HUES64 (cell line): Measurements from ENCODE around the gene IFNAR2.
"Not testable (repeated sequence)": the region's sequence is repeated elsewhere in the genome, so short reads cannot be mapped to it uniquely, and the experiment has no call there.

Experiments used
- H3K27ac ChIP-seq: 2 replicates; pipeline ENCODE4 v1.7.0; 2013; ENCODE audit warnings: low read depth, low read length, inconsistent platforms
- H3K27me3 ChIP-seq: 2 replicates; pipeline ENCODE4 v1.6.1; 2013; ENCODE audit warnings: mild to moderate bottlenecking, low read length; ENCODE audit not compliant: insufficient read depth
- H3K36me3 ChIP-seq: 2 replicates; pipeline ENCODE4 v1.6.1; 2013; ENCODE audit warnings: mild to moderate bottlenecking, low read length; ENCODE audit not compliant: insufficient read depth
- H3K4me1 ChIP-seq: 2 replicates; pipeline ENCODE4 v1.6.1; 2013; ENCODE audit warnings: mild to moderate bottlenecking, low read length, moderate library complexity; ENCODE audit not compliant: insufficient read depth
- H3K4me3 ChIP-seq: 2 replicates; pipeline ENCODE4 v1.5.1; 2013; ENCODE audit warnings: mild to moderate bottlenecking, low read length, moderate library complexity
- H3K9ac ChIP-seq: 2 replicates; pipeline ENCODE4 v1.6.1; 2013; ENCODE audit warnings: mild to moderate bottlenecking, low read depth, low read length
- H3K9me3 ChIP-seq: 2 replicates; pipeline ENCODE4 v1.6.1; 2013; ENCODE audit warnings: low read depth, low read length; ENCODE audit not compliant: insufficient read depth
- WGBS: fragments of 150-250, 120-280 bp; methylation state at CpG from one replicate; pipeline ENCODE4 v1.1.7; 2013; ENCODE audit warnings: missing lambda C conversion rate; 5-methylcytosine and 5-hydroxymethylcytosine counted together

IFNAR2 gene

DNA sequence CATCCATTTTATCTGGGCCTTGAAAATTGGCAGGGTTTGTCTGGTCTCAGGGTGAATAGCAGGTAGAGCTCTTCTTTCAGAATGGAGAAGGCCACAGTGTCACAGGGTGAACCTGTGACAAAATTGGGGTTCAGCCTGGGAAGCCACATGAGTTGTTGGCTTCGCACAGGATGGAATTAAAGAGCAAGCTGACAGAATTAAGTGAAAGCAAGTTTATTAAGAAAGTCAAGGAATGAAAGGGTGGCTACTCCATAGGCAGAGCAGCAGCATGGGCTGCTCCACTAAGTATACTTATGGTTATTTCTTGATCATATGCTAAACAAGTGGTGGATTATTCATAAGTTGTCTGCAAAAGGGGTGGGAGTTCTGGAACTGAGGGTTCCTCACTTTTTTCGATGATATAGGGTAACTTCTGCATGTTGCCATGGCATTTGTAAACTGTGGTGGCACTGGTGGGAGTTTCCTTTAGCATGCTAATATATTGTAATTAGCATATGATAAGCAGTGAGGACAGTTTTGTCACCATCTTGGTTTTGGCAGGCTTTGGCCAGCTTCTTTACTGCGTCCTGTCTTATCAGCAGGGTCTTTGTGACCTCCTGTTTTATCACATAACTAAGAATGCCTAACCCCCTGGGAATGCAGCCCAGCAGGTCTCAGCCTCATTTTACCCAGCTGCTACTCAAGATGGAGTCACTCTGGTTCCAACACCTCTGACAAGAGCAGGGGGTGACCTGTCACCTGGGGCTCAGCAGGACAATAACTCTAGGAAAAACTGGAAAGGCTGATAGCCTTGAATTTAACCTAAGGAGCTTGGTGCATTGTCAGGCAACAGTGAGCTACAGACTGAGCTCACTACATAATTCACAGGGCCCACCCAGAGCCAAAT lies 5.1 kb downstream of the IFNAR2 start:
- Histone ChIP-seq H3K9ac (no peak overlapping the region), H3K4me3 (no peak overlapping the region), H3K27ac (no peak overlapping the region), H3K36me3 (peaks cover 11% of the 10 kb centered on the region; the same call in 1 of the 2 replicates), H3K9me3 (peaks cover 22% of the 10 kb centered on the region), H3K4me1 (peaks cover 26% of the 10 kb centered on the region), H3K27me3 (0 out of 2 replicates have a peak, but pooled peaks cover 6% of the 10 kb centered on the region)
- WGBS, result 85% methylated on average over 3 of the region's 3 CpGs

- Histone ChIP-seq H3K9me3 (peaks cover 28% of the 10 kb centered on the region), H3K9ac (no peak overlapping the region)
These were observed 6.4 kb downstream of the IFNAR2 start for GRCh38 chr21:33236013-33236686.

GRCh38 chr21:33236766-33237165 lies 7.0 kb downstream of the IFNAR2 start:
- peaks cover 31% of the 10 kb centered on the region for H3K9me3 ChIP-seq
- WGBS, result 95% methylated on average over 2 of the region's 2 CpGs
- peaks cover 13% of the 10 kb centered on the region for H3K36me3 ChIP-seq
- H3K4me1 ChIP-seq, result peaks cover 25% of the 10 kb centered on the region
- H3K27ac ChIP-seq, result no peak overlapping the region
- H3K4me3 ChIP-seq, result no peak overlapping the region
- H3K27me3 ChIP-seq, result no peaks in the 10 kb centered on the region
- H3K9ac ChIP-seq, result no peak overlapping the region

More at GRCh38 chr21:33236013-33236686, 6.4 kb downstream of the IFNAR2 start:
- Histone ChIP-seq H3K27me3 (0 out of 2 replicates have a peak, but pooled peaks cover 3% of the 10 kb centered on the region), H3K4me1 (peaks cover 26% of the 10 kb centered on the region), H3K4me3 (no peak overlapping the region), H3K27ac (no peak overlapping the region), H3K36me3 (peaks cover 11% of the 10 kb centered on the region; the same call in 1 of the 2 replicates)
- WGBS, result 93% methylated on average over 6 of the region's 6 CpGs

DNA sequence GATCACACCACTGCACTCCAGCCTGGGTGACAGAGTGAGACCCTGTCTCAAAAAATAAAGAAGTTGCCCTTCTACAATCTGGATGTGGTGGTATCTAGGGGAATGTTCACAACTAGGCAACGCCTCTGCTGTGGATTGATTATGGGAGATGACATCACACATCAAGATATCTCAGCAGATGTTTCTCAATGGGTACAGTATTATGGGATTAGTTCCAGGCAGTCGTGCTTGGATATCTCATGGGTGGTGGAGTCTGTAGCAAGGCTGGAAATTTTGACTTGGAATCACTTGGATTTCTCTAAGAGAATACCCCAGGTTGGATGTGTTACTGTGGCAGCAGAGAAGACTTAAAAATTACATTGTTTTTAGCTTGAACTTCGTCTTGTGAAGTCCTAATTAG lies 7.7 kb downstream of the IFNAR2 start:
- peaks cover 32% of the 10 kb centered on the region for H3K9me3 ChIP-seq
- no peak overlapping the region for H3K4me3 ChIP-seq
- H3K4me1 ChIP-seq, result peaks cover 17% of the 10 kb centered on the region
- H3K27ac ChIP-seq, result no peak overlapping the region
- 93% methylated on average over 3 of the region's 3 CpGs for WGBS
- H3K27me3 ChIP-seq, result no peaks in the 10 kb centered on the region
- no peak overlapping the region for H3K9ac ChIP-seq
- H3K36me3 ChIP-seq, result peaks cover 17% of the 10 kb centered on the region

- Histone ChIP-seq H3K27me3 (no peaks in the 10 kb centered on the region), H3K4me3 (no peak overlapping the region), H3K27ac (no peak overlapping the region), H3K9me3 (peaks cover 32% of the 10 kb centered on the region), H3K9ac (no peak overlapping the region), H3K36me3 (peaks cover 17% of the 10 kb centered on the region), H3K4me1 (peaks cover 11% of the 10 kb centered on the region)
- WGBS, result 93% methylated on average over 4 of the region's 4 CpGs
These were observed 8.4 kb downstream of the IFNAR2 start for GRCh38 chr21:33238146-33238545.

DNA sequence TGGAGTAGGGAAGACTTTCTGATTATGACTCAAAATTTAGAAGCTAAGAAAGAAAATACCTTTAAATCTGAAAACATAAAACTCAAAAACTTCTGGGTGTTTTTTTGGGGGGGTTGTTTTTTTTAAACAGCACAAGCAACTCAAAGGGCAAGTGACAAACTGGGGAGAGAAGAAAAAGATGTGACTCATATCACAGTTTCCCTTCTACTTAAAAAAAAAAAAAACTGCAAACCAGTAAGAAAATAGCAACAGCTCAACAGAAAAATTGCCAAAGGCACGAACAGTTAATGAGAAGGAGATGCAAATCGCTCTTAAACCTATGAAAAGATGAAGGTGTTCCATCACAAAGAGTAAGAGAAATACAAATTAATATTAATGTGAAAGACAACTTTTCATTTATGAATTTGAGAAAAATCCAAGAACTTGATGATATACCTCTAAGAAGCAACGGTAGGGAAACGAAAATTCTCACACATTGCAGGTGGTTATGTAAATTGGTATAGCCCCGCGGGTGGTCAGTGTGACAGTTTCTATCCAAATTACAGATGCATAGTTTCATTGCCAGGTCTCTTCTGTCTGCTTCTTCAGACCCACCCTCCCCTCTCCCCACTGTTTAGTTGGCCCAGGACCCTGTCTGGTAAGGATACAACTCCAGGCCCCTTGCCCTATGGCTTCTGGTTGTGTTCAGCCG lies 9.0 kb downstream of the IFNAR2 start:
- H3K9me3 ChIP-seq, result peaks cover 32% of the 10 kb centered on the region
- peaks cover 11% of the 10 kb centered on the region for H3K4me1 ChIP-seq
- WGBS, result 89% methylated on average over 7 of the region's 7 CpGs
- H3K27ac ChIP-seq, result no peak overlapping the region
- H3K36me3 ChIP-seq, result peaks cover 21% of the 10 kb centered on the region
- no peak overlapping the region for H3K9ac ChIP-seq
- H3K27me3 ChIP-seq, result no peaks in the 10 kb centered on the region
- peak overlapping the region; percentile 30 for H3K4me3 ChIP-seq

GRCh38 chr21:33239559-33240127 lies 9.9 kb downstream of the IFNAR2 start:
- not testable (repeated sequence) for H3K4me3 ChIP-seq, H3K27ac ChIP-seq, H3K27me3 ChIP-seq, H3K4me1 ChIP-seq, H3K9ac ChIP-seq
- Histone ChIP-seq H3K9me3 (peaks cover 32% of the 10 kb centered on the region), H3K36me3 (peaks cover 21% of the 10 kb centered on the region)

DNA sequence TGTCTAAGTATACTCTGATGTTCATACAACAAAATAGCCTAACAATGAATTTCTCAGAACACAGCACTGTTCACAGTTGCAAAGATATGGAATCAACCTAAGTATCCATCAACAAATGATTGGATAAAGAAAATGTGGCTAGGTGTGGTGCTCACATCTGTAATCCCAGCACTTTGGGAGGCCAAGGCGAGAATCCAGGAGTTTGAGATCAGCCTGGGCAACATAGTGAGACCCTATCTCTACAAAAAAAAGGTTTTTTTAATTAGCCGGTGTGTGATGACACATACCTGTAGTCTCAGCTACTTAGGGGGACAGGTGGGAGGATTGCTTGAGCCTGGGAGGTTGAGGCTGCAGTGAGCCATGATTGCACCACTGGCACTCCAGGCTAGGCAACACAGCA lies 10.7 kb downstream of the IFNAR2 start:
- 0 out of 2 replicates have a peak, but pooled peaks cover under 1% of the 10 kb centered on the region for H3K4me1 ChIP-seq
- H3K27ac ChIP-seq, result no peak overlapping the region
- H3K27me3 ChIP-seq, result no peaks in the 10 kb centered on the region
- H3K9ac ChIP-seq, result no peak overlapping the region
- no peak overlapping the region for H3K4me3 ChIP-seq
- peaks cover 29% of the 10 kb centered on the region for H3K36me3 ChIP-seq
- H3K9me3 ChIP-seq, result peaks cover 32% of the 10 kb centered on the region
- 97% methylated on average over 2 of the region's 2 CpGs for WGBS

DNA sequence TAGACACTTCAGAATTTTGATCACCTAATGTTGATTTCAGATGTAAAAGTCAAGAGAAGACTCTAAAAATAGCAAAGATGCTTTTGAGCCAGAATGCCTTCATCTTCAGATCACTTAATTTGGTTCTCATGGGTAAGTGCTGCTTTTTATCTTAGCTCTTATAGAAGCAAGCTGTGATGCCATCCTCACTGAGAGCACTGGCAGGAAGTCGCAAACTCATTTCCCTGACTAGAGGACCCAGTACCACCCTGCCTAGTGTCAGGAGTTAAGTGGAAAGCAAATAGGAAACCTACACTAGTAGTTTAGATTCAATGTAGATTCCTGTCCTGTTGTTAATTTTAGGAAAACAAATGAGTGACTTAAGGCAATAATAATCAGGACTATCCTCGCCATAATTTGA lies 12.1 kb downstream of the IFNAR2 start:
- Histone ChIP-seq H3K36me3 (peaks cover 35% of the 10 kb centered on the region), H3K9ac (no peak overlapping the region), H3K27me3 (no peaks in the 10 kb centered on the region), H3K27ac (no peak overlapping the region), H3K4me3 (no peak overlapping the region), H3K9me3 (peaks cover 32% of the 10 kb centered on the region), H3K4me1 (no peaks in the 10 kb centered on the region)
- WGBS, result 92% methylated on average over 1 of the region's 2 CpGs

GRCh38 chr21:33242846-33243245 lies 13.1 kb downstream of the IFNAR2 start:
- not testable (repeated sequence) for H3K4me3 ChIP-seq, H3K27ac ChIP-seq, H3K9ac ChIP-seq, H3K27me3 ChIP-seq, H3K4me1 ChIP-seq
- WGBS, result 98% methylated on average over 8 of the region's 8 CpGs
- H3K36me3 ChIP-seq, result peaks cover 44% of the 10 kb centered on the region
- peaks cover 28% of the 10 kb centered on the region for H3K9me3 ChIP-seq
